H1 (cell line): ENCODE measurements around the gene PDE9A. TPM values are rescaled to one million over a fixed set of nuclear protein-coding genes. Genes with fewer than 3 reads are reported as not detected.

ENCODE experiments used
- CBX8 ChIP-seq: fragments of 300-800, 300-1000 bp; sonication (generic); IDR thresholded peaks from 2 replicates; pipeline ENCODE4 v1.7.1; 2016; ENCODE audit warnings: low read depth, low read length, borderline replicate concordance
- NANOG ChIP-seq: IDR thresholded peaks from 2 replicates; pipeline ENCODE4 v1.6.1; 2011; ENCODE audit warnings: low read length, low read depth, mild to moderate bottlenecking, inconsistent platforms; ENCODE audit not compliant: insufficient read depth, poor library complexity, severe bottlenecking
- RNF2 ChIP-seq: fragments of 200-900, 300-1000 bp; sonication (generic); IDR thresholded peaks from 2 replicates; pipeline ENCODE4 v1.7.1; 2016; ENCODE audit warnings: borderline replicate concordance, low read depth, mild to moderate bottlenecking, antibody characterized with exemption, low read length; ENCODE audit not compliant: poor library complexity, severe bottlenecking; ENCODE audit errors: missing control alignments
- polyA plus RNA-seq, 7 experiments: library from polyadenylated mRNA; depleted of rRNA in 3 of 7; stranded (reverse) in 5 of 7; unstranded in 2 of 7; fragments of >200 nt in 5 of 7; fragments of 200-250 nt in 2 of 7; gene quantifications; 1 replicate in 5 of 7; 2 replicates in 1 of 7; 4 replicates in 1 of 7; pipeline versions ENCODE4 v1.2.1 to v1.2.3, GENCODE V29; 2011 to 2013; ENCODE audit warnings: missing spikeins in 2 of 7, mixed read lengths in 2 of 7
- total RNA-seq: library from RNA; stranded (reverse); fragmentation: NEBNext Ultra II Directional; extraction: Animal tissue kit (Norgen Biotek cat#: 25700); gene quantifications from 2 replicates; pipeline ENCODE4 v1.2.1, GENCODE V29; 2021

The PDE9A gene
- total and polyA plus RNA-seq, 2 of the 8 experiments (the other 6 are each of a cell fraction or from before 2014, with no cell fraction given) = 39.2 to 45.9 TPM

DNA sequence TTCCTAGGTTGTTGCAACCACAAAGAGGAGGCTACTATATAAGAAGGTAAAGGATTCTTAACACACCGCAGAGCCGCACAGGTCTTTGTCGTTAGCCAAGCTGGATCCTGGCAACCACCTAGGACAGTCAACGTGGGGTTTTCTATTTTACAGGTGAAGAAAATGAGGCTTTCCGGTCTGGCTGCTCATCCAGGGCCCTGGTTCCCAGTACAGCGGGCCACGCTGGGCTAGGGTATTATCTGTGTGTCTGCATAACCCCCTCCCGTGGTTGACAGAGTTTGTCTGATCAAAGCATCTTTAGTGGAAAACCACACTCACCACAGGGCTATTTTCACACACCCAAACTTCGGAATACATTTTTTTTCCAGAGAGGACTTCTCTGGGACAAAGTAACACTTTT lies 39.0 kb upstream of the PDE9A start (continued):
- TF ChIP-seq NANOG = no peak
- no peak for TF ChIP-seq CBX8
- TF ChIP-seq RNF2 = no peak
